Esophagus squamous epithelium (tissue), 5 donors: Measurements from ENCODE around the gene GRK6. TPM values are rescaled to one million over a fixed set of nuclear protein-coding genes. Genes with fewer than 3 reads are reported as not detected.
A peak's percentile ranks its signal among the peaks of the same experiment; 100 is the strongest.

Experiments used
- DNase-seq: peaks from one replicate; lab custom pipeline; 2025; lab: John Stamatoyannopoulos, UW
- H3K27ac ChIP-seq, 4 donors: fragments of 200-600 bp; sonication (generic); one replicate each; pipeline ENCODE4 v1.5.1; 2016 to 2019; ENCODE audit warnings: mild to moderate bottlenecking in 1 of 4
- H3K27me3 ChIP-seq, 4 donors: fragments of 200-600 bp; sonication (generic); 1 replicate in 3 of 4; 2 replicates in 1 of 4; pipeline versions ENCODE4 v1.5.1 to v1.6.0; 2017 to 2021; ENCODE audit warnings: antibody characterized with exemption in 1 of 4
- H3K36me3 ChIP-seq, 3 donors: fragments of 200-600 bp; sonication (generic); one replicate each; pipeline ENCODE4 v1.5.1; 2016 to 2019
- H3K4me1 ChIP-seq, 3 donors: fragments of 200-600 bp; sonication (generic); one replicate each; pipeline ENCODE4 v1.5.1; 2017 to 2019
- H3K4me3 ChIP-seq, 4 donors: fragments of 200-600 bp; sonication (generic); 1 replicate in 3 of 4; 2 replicates in 1 of 4; pipeline ENCODE4 v1.5.1; 2016 to 2019; ENCODE audit warnings: mild to moderate bottlenecking in 2 of 4, moderate library complexity in 1 of 4
- H3K9me3 ChIP-seq, 3 donors: fragments of 200-600 bp; sonication (generic); one replicate each; pipeline ENCODE4 v1.5.1; 2016 to 2019
- POLR2A ChIP-seq, 4 donors: fragments of 450-650 bp; IDR thresholded peaks; one replicate each; pipeline ENCODE4 v1.6.1; 2017; ENCODE audit warnings: antibody characterized with exemption in 4 of 4, mild to moderate bottlenecking in 4 of 4, moderate library complexity in 3 of 4
- WGBS, 2 donors: methylation state at CpG; one replicate each; pipeline ENCODE4 v1.1.5; 2018; 5-methylcytosine and 5-hydroxymethylcytosine counted together
- intact Hi-C: fragments of 100-400 bp; cut with DNase I; formaldehyde crosslinking; loops from one replicate; pipeline ENCODE4 v1.15.0; 2022
- total RNA-seq, 4 donors: library from RNA; depleted of rRNA; stranded (reverse); fragments of >200 nt; gene quantifications; one replicate each; pipeline ENCODE4 v1.1.0, GENCODE V29; 2016
- TF ChIP-seq, protein P1 (sequence below), 6 experiments: fragments of 450-650 bp in 4 of 6; fragments of 200-600 bp in 2 of 6; sonication (generic) in 2 of 6; IDR thresholded peaks; one replicate each; pipeline ENCODE4 v1.5.1; 2016 to 2019; ENCODE audit warnings: antibody characterized with exemption in 6 of 6, mild to moderate bottlenecking in 4 of 6, moderate library complexity in 4 of 6
- donor health status: DM: yes; HTN: yes; CAD: no.

Gene GRK6
- total RNA-seq, 4 donors from 2014 or later = 24.6 to 39.7 (median 29.5) TPM

- Histone ChIP-seq H3K27ac (peak overlapping the region in 1 of 4 donors; percentile 3), H3K4me3 (no peak overlapping the region), H3K4me1 (peaks cover 0 to 36% (median 8%) of the 10 kb centered on the region in 3 donors), H3K36me3 (peaks cover 23 to 96% (median 24%) of the 10 kb centered on the region in 3 donors), H3K9me3 (no peaks in the 10 kb centered on the region), H3K27me3 (no peaks in the 10 kb centered on the region)
- no peak for DNase-seq
- WGBS, 2 donors = 75 to 87% methylated on average over 4 to 10 of the region's 15 CpGs
- intact Hi-C loops = no loop called here
- no peak for TF ChIP-seq POLR2A (IDR thresholded peaks at IDR 0.05)
- TF ChIP-seq, protein P1, sequence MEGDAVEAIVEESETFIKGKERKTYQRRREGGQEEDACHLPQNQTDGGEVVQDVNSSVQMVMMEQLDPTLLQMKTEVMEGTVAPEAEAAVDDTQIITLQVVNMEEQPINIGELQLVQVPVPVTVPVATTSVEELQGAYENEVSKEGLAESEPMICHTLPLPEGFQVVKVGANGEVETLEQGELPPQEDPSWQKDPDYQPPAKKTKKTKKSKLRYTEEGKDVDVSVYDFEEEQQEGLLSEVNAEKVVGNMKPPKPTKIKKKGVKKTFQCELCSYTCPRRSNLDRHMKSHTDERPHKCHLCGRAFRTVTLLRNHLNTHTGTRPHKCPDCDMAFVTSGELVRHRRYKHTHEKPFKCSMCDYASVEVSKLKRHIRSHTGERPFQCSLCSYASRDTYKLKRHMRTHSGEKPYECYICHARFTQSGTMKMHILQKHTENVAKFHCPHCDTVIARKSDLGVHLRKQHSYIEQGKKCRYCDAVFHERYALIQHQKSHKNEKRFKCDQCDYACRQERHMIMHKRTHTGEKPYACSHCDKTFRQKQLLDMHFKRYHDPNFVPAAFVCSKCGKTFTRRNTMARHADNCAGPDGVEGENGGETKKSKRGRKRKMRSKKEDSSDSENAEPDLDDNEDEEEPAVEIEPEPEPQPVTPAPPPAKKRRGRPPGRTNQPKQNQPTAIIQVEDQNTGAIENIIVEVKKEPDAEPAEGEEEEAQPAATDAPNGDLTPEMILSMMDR (IDR thresholded peaks at IDR 0.05) = peak in 1 of 6 experiments; percentile 18
Measured at GRCh38 chr5:177487975-177488374, 61.5 kb downstream of the GRK6 start.

DNA sequence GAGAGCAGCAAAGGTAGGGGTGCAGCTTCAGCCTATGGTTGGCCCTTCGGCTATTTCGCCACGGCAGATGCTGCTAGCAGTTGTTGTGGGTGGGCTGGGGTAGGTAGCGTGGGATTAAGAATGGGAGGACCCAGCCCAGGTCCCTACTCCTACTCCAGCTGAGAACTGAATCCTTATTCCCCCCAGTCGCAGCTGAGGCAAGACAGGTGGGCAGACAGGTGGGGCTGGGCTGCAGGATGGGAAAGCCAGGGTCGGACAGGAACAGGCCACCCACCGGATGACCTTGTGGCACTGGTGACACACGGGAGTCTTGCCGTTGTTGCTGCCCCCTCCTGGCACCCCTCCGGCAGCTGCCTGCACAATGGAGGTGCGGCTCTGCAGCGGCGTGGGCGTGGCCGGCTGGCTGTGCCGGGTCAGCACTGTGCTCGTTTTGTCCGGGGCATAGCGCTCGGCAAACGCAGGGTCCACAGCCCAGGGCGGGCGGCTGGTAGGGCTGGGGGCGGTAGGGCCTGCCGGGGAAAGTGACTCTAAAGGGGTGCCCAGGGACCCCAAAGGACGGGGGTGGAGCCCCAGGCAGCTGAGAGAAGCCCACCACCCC lies 62.7 kb downstream of the GRK6 start:
- Histone ChIP-seq H3K27me3 (no peaks in the 10 kb centered on the region), H3K4me3 (no peak overlapping the region), H3K27ac (peak overlapping the region in 1 of 4 donors; percentile 32), H3K36me3 (peaks cover 20 to 84% (median 24%) of the 10 kb centered on the region in 3 donors), H3K4me1 (peaks cover 5 to 42% (median 20%) of the 10 kb centered on the region in 3 donors), H3K9me3 (no peaks in the 10 kb centered on the region)
- intact Hi-C loops = no loop called here
- DNase-seq = no peak
- no peak for TF ChIP-seq POLR2A (IDR thresholded peaks at IDR 0.05)
- WGBS, 2 donors = 80 to 96% methylated on average over 4 to 6 of the region's 26 CpGs

DNA sequence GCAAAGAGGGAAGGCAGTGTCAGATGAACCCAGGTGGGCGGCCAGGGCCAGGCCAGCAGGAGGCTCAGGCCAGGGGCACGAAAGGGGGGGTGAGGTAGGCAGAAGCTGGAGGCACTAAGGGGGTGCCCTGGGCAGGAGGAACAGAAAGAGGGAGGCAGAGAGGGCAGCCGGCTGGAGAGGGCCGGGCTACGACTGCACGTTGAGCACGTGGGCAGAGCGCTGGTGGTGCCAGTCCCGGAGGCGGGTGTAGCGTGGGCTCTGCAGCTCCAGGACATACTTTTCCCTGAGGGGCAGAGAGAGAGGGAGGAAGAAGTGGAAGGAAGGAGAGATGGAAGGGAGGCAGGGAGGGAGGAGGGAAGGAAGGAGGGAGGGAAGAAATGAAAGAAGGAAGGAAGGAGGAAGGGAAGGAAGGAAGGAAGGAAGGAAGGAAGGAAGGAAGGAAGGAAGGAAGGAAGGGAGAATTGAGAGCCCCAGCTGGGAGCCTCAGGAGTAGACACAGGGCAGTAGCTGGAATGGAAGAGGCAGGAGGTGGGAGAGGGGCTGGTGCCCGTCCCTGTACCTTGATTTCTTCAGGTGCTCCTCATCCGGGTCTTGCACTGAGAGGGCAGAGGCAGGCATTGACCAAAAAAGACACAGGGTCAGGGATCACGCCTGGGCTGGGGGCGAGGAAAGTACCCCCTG lies 64.0 kb downstream of the GRK6 start:
- peaks cover 20 to 74% (median 24%) of the 10 kb centered on the region in 3 donors for H3K36me3 ChIP-seq
- peak overlapping the region in 2 of 4 donors; percentile 96 to 98 for H3K27ac ChIP-seq
- H3K9me3 ChIP-seq = no peaks in the 10 kb centered on the region
- no peaks in the 10 kb centered on the region for H3K27me3 ChIP-seq
- no peak for DNase-seq
- WGBS, 2 donors = 75 to 76% methylated on average over 13 to 15 of the region's 15 CpGs
- H3K4me3 ChIP-seq = no peak overlapping the region
- TF ChIP-seq, protein P1 (IDR thresholded peaks at IDR 0.05) = no peak
- no peak for TF ChIP-seq POLR2A (IDR thresholded peaks at IDR 0.05)
- intact Hi-C loops = loop anchor here (10.0 kb wide), 1 partner anchor 176 kb away; the partner anchor contains the start of gene MXD3
- peaks cover 17 to 47% (median 32%) of the 10 kb centered on the region in 3 donors for H3K4me1 ChIP-seq

GRCh38 chr5:177490992-177491391 lies 64.5 kb downstream of the GRK6 start:
- Histone ChIP-seq H3K36me3 (peaks cover 20 to 69% (median 24%) of the 10 kb centered on the region in 3 donors), H3K4me1 (peaks cover 19 to 52% (median 38%) of the 10 kb centered on the region in 3 donors), H3K27ac (peak overlapping the region in 2 of 4 donors; percentile 96 to 98), H3K9me3 (no peaks in the 10 kb centered on the region), H3K27me3 (no peaks in the 10 kb centered on the region), H3K4me3 (no peak overlapping the region)
- intact Hi-C loops = loop anchor here (10.0 kb wide), 1 partner anchor 176 kb away; the partner anchor contains the start of gene MXD3
- TF ChIP-seq, protein P1 (IDR thresholded peaks at IDR 0.05) = no peak
- no peak for TF ChIP-seq POLR2A (IDR thresholded peaks at IDR 0.05)
- DNase-seq = no peak
- WGBS, 2 donors = 85 to 89% methylated on average over 10 to 11 of the region's 16 CpGs

DNA sequence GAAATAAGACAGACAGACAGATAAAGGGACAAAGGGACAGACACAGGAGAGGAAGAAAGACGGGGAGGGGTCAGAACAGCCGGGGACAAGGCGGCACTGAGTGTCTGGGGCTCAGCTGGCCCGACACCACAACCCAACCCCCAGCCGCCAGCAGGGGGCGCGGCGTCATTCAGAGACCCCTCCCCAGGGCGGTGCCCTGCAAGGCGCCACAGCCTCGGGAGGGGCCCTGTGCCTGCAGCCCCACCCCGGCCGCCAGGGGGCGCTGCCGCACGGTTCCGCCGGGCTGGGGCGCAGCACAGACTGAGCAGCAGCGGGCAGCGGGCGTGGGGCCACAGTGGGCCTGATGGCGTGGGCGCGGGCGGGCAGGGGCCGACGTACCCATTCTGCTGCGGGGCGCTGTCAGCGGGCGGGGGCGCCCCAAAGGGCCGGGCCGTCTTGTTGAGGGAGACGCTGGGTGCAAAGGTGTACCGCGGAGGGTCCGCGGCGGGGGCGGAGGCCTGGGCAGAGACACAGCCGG lies 65.0 kb downstream of the GRK6 start:
- peaks cover 23 to 57% (median 43%) of the 10 kb centered on the region in 3 donors for H3K4me1 ChIP-seq

More for the DNA sequence above, 65.0 kb downstream of the GRK6 start:
- H3K4me3 ChIP-seq = peak overlapping the region in 1 of 4 donors; percentile 12
- H3K36me3 ChIP-seq = peaks cover 20 to 64% (median 24%) of the 10 kb centered on the region in 3 donors
- WGBS, 2 donors = 69 to 86% methylated on average over 3 to 13 of the region's 43 CpGs
- intact Hi-C loops = loop anchor here (10.0 kb wide), 1 partner anchor 177 kb away; the partner anchor contains the start of gene MXD3
- no peaks in the 10 kb centered on the region for H3K27me3 ChIP-seq
- no peak for DNase-seq
- no peaks in the 10 kb centered on the region for H3K9me3 ChIP-seq
- TF ChIP-seq, protein P1 (IDR thresholded peaks at IDR 0.05) = peak in 5 of 6 experiments; percentile 46 to 74 (median 58)
- TF ChIP-seq POLR2A (IDR thresholded peaks at IDR 0.05) = no peak
- peak overlapping the region in 3 of 4 donors; percentile 24 to 98 (median 96) for H3K27ac ChIP-seq
